Measurements from ENCODE around the gene UNC5CL.

UNC5CL gene

DNA sequence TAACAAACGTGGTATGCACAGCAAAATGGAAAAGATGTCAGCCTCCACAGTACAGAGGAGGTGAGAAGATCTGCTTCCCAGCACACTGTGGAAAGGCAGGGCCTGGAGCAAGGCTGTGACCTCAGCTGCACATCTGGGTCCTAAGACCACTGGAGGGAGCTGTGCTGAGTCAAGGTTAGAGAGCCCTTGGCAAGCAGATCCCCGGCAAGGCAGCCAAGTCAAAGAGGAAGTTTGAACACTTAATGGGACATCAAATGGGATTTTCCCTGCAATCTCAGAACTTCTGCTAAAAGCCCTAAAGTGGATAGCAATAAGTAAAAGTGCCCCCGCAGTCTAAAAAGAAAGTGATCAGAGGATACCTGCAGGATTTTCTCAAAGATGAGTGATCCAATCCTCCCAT lies 39.5 kb downstream of the UNC5CL start:
- peak; percentile 50 for DNase-seq

DNA sequence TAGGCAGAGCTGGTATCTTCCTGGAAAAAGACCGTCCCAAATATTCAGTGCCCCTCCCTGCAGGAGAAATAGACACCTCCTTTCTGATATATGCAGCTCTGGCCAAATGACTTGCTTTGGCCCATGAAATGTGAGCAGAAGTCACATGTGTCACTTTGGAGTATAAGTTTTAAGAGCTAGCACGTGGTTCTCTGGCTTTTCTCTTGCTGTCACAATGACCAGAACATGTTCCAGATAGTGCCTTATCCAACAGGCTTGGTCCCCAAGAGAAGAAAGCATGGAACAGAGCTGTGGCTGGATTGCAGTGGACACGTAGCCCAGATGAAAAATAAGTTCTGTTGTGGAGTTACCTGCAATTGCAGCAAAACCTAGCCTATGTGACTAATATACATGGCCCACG lies 40.4 kb downstream of the UNC5CL start:
- no peak for DNase-seq

DNA sequence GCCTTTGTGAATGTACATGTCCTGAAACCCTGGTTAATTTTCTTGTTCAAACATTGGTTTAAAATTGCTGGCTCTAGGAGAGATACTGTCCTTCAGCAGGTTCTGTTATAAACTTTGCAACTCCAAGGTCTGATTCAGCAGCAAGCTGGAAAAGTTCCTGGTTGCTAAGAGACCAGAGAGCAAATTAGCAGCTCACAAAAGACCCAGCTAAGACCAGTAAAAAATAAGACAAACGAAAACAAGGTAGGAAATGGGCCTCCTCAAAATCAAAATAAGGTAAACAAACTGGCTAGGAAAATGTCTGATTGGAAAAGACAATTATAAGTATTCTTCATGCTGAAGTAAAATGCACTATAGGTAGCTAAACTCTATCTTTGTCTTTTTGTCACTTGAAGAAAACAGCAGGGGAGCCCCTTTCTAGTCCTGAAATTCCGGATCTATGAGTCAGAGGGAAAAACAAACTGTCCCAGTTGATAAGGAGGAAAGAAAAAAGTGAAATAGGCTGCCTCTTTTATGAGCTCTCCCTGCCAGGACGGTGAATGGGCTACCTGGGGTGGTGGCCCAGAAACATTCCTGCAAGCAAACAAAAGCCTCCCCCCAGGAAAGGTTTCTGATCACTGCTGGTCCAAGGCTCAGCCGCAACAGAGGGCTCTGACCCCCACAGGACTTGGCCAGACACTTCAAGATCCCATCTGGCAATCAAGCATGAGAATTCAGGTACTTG lies 41.6 kb downstream of the UNC5CL start:
- DNase-seq: no peak

DNA sequence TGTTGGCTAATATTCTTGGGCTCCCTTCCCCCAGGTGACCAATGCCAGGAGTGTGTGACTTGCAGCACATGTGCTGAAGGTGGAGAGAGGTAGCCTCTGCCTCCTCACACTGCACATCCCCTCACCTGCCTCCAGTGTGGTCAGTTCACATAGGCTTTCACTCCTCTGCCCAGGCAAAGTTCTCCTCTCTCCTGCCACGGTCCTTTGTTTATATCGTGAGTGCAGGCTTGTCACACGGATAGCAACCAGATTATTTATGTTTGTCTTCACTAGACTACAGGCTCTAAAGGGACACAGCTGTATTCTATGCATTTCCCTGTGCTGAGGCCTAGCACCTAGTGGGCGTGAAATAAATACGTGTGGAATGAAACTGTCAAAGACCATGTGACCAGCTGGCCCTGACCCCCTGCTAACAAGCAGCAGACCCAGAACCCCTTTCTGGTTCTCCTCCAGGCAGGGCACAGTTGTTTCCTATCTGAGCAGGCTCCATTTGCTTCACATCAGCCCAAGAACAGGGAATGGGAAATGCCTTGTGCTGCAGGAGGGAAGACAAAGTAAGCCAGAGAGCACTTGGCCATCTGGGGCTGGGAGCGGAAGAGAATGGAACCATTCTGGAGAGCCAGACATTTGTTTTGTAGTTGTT lies 42.3 kb downstream of the UNC5CL start:
- no peak for DNase-seq

- no peak for DNase-seq
Measured at GRCh38 chr6:40992746-40993145, 46.3 kb downstream of the UNC5CL start.

GRCh38 chr6:40990301-40990700 lies 48.7 kb downstream of the UNC5CL start:
- DNase-seq: no peak

- DNase-seq: no peak
Measured at GRCh38 chr6:40989204-40990169, 49.5 kb downstream of the UNC5CL start.

- DNase-seq: no peak
Measured at GRCh38 chr6:40988634-40989033, 50.4 kb downstream of the UNC5CL start.

GRCh38 chr6:40986921-40987819 lies 51.9 kb downstream of the UNC5CL start:
- no peak for DNase-seq

DNA sequence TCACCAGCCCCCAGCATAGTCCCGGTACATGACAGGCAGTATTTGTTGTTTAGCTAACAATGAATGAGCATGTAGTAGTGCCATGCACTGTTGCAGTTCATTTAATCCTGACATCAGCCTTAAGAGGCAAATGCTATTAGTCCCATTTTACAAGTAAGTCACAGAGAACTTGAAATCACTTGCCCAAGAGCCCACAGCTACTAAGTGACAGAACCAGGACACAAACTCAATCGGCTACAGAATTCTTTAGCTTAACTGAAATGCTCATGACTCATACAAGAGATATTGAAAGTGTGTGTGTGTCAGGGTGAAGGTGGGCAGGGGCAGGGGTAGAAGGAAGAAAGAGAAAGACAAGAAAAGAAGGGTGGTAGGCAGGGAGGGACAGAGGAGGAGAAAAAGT lies 52.7 kb downstream of the UNC5CL start:
- no peak for DNase-seq

- no peak for DNase-seq
Measured at GRCh38 chr6:40983752-40984151, 55.3 kb downstream of the UNC5CL start.

- no peak for DNase-seq
Measured at GRCh38 chr6:40982917-40983316, 56.1 kb downstream of the UNC5CL start.

DNA sequence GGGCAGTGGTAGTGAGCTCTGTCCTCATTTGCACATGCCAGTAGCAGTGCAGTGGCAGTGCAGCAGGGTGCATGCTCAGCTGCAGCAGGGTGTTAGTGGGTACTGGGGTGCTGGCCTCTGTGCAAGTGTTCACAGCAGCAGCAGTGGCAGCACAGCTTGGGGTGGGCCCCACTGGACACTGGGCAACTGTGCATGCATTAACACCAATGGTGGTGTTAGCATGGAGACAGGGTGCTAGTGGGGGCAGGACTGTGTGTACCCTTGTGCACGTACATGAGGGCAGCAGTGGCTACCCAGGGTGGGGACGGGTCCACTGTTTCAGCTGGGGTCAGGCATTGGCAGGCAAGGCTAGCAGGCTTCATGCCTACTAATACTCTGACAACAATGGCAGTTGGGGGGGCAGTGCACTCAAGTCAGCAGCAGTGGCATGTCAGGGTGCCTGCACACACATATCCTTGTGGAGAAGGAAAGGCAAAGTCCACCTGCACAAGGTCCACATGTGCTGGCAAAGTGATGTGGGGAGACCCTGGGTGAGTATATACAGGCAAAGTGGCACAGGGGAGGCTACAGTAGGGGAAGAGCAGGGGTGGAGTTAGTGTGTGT lies 60.2 kb downstream of the UNC5CL start:
- DNase-seq: no peak

DNA sequence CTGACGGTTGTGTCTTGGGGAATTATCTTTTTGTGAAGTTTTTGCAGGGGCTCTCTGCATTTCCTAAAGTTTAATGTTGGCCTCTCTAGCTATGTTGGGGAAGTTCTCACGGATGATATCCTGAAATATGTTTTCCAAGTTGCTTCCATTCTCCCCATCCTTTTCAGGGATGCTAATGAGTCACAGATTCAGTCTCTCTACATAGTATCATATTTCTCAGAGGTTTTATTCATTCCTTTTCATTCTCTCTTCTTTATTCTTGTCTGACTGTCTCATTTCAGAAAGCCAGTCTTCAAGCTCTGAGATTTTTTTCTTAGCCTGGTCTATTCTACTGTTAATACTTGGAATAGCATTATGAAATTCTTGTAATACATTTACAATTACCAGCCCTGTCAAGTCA lies 61.3 kb downstream of the UNC5CL start:
- DNase-seq: no peak

GRCh38 chr6:40977085-40977484 lies 61.9 kb downstream of the UNC5CL start:
- no peak for DNase-seq

Measured in GDM1 (cell line).